GM19372 (cell line): ENCODE data around the gene LRRC55.

Source experiments
- ATAC-seq: cut with Tn5 transposase; IDR thresholded peaks from one replicate; pipeline ENCODE4 v1.9.1; 2021; ENCODE audit warnings: mild to moderate bottlenecking, low read depth, moderate library complexity; ENCODE audit not compliant: unreplicated experiment

Gene LRRC55

DNA sequence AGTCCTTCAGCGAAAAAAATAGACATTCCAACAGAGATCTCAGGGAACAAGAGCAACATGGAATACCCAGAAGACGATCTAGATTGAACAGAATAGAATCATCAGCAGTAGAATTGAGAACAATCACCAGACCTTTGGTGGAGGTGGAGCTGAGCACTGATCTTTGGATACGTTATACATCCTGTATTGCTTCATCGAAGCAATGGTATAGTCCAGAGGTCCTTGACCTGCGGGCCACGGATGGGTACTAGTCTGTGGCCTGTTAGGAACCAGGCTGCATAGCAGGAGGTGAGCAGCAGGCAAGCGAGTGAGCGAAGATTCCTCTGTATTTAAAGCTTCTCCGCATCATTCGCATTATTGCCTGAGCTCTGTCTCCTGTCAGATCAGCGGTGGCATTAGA lies 17.6 kb downstream of the LRRC55 start:
- ATAC-seq, result no peak

DNA sequence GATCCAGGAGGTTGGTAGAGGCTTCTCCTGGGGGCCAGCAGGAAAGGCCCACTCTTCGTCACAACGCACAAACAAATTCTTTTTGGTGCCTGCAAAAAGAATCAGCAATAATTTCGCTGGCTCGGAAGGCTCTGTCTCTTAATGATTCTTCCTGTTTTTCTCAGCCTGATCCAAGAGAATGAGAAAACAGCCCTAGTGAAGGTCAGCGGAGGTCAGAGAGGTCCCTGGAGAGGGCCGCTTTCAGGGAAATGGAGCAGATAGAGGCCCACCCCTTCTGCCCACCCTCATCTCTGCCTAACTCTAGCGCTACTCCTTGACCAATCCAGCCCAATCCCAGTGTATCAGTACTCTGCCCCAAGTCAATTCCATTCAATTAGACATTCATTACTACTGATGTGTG lies 19.2 kb downstream of the LRRC55 start:
- ATAC-seq, result no peak

DNA sequence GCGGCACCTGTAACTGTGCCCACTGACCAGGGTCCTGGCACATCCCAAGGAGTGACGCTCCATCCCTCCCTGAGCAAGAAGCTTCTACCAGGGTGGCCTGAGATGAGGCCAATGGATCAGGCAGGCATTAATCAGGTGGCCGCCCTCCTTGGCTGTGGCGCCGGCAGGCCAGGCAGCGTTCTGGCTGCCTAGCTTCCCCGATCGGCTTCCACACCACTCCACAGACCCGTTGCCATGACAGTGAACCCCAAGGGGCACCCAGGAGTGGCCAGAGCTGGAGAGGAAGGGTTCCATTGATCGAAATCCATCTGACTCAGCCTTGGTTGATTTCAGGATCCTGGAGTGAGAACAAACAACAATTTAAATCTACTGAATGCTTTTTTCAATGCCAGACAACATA lies 20.5 kb downstream of the LRRC55 start:
- no peak for ATAC-seq

DNA sequence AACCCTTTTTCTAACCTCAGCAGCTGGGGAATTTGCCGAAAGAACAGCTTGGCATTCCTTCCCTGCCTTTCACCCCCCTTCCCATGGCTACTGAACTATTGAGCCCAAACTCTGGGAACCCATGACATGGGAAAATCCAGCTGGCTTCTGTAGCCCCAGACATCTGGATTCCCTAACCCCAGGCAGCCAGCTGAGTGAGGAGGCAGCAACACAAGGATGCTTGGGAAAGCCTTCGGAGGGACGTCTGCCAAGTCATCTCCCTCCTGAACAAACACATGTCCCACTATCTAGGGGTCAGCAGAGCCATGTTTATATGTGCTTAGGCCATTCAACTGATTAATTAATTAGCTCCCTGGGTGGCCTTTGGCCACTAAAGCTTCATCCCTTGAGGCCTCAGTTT lies 21.6 kb downstream of the LRRC55 start:
- no peak for ATAC-seq

DNA sequence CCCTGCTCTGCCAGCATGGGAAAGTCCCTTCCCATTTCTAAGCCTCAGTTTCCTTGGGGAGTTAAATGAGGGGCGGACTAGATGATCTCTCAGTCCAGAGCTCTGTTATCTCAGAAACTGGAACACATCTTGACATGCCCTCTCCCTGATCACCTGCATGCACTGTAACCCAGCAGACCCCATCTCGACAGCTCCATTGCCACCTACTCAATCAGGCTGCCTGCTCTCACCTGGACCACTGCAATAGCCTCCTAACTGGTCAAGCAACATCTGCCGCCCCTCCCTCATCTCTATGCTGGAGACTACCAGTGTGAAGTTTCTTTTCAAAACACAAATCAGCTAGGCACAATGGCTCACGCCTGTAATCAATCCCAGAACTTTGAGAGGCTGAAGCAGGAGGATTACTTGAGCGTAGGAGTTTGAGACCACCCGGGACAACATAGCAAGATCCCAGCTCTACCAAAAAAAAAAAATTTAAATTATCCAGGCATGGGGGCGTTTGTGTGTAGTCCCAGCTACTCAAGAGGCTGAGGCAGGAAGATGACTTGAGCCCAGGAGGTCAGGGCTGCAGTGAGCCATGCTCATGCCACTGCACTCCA lies 22.2 kb downstream of the LRRC55 start:
- ATAC-seq, result no peak

DNA sequence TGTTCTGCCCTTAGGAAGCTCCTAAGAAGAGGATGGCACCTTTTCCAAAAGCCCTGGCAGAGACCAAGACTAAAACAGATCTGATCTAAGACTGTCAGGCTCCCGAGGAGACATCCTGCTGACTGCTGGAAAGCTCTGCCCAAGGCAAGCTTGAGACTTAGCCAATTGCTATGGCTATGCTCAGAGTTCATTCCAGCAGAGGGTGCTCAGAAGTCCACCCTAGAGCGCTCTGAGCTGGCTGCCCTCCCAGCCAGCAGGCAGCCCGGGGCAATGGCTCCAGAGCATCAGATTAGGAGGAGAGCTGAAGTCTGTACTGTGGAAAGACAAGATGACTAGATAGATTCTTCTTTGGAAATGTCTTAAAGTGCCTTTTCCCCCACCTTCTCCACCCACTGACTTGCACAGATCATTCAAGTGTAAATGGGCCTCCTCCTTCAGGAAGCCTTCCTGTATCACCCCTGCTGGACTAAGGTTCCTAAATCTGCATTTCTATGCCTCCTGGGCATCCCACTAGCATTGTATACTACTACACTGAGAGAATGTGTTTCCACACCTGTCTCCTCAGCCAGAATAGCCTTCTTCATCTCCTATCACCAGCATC lies 23.4 kb downstream of the LRRC55 start:
- no peak for ATAC-seq

DNA sequence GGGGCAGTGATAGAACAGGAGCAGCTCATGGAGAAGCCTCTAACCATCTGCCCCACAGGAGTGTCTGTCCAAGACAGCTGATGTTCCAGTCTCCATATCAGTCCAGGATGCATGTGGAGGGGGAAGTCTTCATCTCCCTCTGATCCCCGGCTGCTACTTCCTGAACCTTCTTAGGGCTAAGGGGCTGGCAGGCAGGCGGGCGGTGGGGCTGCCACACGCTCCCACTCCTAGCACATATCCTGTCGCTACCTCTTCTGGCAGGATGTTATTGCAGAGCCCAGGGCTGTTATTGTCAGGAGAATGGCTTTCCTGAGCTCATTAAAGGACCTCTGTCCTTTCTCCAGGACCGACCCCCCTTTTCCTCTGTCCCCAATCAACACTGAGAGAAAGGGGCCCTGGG lies 25.4 kb downstream of the LRRC55 start:
- ATAC-seq, result no peak

DNA sequence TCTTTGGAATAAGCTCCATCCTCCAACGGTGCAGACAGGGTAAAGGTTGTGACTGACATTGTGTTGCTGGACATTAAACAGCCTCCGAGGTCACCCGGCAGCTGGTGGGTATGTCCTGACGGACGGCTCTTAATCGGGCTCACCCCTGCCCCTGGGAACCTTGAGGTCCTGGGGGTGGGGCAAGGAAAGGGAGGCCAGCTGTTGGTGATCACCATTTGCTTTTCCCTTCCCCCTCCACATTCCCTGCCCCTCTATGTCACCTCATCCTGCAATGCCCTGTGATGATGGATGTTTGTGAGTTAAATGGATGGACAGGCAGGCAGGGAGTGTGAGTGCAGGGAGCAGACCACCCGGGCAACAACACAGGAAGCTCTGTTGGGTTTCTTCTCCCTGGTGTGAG lies 29.0 kb downstream of the LRRC55 start:
- no peak for ATAC-seq

DNA sequence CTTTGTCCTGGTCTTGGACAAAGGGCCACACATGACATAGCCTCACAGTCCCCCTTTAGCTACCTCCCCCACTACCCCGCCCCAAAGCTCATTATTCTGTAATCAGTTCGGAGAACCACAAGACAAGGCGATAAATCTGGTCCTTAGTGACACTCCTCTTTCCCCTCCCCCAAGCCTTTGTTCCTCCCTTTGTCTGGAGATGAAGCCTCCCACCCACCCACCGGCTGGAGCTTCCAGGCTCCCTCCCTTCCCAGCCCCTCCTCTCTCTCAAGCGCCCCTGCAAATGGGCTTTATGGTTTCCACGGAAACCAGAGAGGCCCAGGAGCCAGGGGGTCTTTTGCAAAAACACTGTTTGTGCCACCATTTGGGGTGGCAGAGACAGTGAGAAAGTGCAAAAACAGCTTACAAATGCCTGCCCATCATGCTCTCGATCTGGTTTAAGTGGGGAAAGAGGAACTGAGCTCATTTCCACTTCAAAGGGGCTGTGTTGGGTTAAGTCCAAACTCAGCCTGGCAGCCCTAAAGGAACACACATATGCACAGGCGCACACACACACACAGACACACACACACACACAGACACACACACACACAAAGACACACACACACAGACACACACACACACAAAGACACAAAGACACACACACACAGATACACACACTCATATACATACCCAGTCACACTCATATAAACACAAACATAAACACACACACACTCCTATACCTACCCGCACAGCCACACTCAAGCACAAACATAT lies 31.8 kb downstream of the LRRC55 start:
- ATAC-seq, result no peak

DNA sequence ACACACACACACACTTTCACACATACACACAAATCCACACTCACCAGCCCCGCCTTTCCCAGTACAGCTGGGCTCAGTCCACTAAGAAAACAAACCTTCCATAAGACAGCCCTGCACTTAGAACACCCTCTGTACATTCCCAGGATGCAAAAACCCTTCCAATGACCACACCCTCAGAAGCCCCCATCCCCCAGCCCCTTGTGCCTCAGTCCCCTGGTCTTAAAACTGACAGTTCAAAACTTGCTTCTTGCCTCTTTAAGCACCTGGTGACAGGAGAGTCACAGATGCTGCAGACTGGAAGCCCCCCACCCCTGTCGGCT lies 32.3 kb downstream of the LRRC55 start:
- no peak for ATAC-seq

DNA sequence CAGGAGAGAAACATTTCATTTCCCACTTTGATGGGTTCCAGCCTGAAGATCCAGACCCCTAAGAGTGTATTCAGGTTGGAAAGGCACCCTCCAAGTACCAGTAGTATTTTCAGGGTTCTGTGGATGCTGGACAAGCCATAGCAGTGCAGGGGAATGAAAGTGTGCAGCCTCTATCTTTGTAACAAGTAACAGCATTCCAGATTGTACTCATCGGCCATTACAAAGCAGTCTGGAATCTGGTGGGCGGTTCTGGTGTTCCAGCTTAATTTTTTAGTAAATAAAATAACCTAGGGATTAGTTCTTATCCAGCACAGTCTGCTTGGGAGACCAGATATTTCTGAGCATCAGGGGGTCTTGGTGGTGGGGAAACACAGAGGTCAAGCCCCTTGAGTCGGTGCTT lies 32.7 kb downstream of the LRRC55 start:
- no peak for ATAC-seq

DNA sequence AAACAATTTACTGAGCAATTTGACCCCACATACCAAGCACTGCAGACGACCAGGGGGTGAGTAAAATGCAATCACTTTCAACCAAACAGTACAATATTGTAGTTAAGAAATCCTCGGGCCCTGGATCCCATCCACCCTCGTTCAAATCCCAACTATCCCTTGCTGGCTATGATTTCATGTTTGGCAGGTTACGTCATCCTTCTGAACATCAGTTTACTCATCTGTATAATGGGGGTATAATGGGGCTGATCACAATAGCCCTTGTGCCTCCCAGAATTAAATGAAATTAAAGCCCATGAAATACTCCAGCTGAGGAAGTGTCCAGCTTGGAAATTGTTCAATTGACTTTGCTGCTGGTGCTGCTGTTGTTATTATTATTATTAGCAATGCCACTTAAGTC lies 34.7 kb downstream of the LRRC55 start:
- no peak for ATAC-seq

DNA sequence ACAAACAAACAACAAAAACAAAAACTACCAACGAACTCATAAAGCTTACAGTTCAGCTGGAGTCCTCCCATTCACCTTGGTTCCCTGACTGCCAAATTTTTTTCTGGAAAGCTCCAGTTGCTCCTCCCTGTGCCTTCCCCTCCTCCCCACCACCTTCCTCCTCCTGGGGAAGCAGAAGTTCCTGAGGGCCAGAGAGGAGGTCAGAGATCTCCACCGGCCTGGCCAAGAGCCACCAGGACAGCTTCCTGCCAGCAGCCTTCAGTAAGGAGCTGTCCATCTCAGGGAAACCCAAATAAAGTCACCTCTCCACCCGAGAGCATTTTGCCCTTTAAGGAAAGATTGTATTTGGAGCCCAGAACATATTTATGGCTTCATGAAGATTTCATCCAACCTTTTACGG lies 35.3 kb downstream of the LRRC55 start:
- ATAC-seq, result no peak

DNA sequence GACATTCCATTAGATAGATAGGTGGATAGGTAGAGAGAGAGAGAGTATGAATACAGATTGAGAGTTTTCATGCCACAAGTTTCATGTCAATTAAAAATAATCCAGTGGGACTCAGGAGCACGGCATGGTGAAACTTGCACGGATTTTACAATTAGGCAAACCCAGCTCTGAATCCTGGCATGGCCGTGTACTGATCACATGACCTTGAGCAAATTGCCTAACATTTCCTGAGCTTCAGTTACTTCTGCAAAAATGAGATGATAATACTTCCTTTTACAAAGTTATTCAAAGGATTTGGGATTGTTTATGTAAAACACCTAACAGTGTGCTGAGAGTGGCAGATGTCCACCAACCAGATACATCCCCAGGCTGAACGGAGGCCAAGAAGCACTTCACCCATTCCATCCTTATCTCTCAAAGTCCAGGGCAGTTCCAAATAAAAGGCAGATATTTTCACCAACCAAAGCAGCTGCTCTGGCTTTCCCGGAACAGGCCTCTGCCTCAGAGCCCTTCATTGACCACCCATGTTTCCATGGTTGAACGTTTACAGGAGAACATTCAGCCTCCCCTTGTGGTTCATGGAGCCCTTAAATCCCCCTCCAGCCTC lies 37.4 kb downstream of the LRRC55 start:
- ATAC-seq, result no peak

DNA sequence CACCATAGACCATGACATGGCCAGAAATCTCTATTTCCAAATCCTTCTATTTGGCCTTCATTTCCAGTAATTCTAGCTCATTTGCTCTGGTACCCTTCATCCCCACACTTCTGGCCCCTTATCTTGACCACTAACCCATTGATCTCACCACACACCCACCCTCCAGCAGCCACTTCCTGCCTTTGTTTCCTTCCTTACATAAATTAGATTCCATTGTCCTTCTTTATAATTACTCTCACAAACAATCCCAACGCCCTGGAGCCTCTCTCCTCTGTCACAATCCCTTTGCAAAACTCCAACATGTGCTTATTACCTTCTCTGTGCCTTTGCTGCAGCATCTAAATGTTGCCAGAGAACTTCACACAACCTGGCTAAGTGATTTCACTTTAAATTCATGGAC lies 40.5 kb downstream of the LRRC55 start:
- ATAC-seq, result no peak

DNA sequence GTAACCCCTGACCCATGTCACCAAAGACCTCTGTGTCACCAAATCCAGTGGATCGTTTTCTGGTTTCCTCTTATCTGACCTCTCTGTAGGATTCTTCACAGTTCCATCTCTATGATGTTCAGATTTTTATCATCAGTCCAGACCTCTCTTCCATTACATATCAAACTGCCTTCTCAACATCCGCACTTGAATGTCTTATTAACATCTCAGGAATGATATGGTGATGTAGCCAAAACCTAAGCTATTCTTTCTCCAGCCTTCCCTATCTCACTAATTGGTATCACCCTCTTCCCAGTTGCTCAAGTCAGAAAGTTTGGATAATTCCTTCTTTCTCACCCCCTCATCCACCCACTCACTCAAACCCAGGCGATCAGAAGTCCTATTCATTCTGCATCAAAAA lies 41.8 kb downstream of the LRRC55 start:
- no peak for ATAC-seq

DNA sequence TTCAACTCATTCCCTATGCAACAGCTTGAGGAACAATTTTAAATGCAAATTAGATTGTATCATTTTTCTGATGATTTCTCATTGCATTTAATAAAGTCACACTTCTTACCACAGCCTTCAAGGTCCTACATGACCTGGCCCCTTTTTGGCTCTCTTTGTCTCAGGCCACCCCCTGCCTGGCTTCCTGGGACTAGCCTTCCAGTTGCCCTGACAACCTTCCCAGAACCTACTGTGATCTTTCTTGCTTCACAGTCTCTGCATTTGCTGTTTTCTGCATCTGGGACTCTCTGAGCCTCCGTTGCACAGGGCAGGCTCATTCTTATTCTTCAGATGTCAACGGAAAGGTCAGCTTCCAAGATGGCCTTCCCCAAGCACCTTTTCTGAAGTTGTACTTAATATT lies 42.4 kb downstream of the LRRC55 start:
- ATAC-seq, result no peak

DNA sequence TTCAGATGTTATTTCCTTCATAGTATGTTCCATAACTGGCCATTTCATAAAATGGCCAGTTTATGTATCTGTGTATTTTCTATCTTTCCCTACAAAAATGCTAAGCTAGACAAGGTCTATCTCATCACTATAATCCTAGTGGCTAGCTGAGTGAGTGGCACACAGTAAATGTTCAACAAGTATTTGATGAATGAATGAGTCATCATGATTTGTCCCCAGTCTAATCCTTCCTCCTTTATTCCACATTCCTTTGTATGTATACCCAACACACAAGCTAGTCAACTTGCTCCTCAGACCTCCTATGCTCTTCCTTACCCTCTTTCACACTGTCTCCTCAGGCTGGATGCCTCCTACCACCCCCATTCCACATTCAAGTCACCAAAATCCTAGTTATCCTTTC lies 42.8 kb downstream of the LRRC55 start:
- ATAC-seq, result no peak

DNA sequence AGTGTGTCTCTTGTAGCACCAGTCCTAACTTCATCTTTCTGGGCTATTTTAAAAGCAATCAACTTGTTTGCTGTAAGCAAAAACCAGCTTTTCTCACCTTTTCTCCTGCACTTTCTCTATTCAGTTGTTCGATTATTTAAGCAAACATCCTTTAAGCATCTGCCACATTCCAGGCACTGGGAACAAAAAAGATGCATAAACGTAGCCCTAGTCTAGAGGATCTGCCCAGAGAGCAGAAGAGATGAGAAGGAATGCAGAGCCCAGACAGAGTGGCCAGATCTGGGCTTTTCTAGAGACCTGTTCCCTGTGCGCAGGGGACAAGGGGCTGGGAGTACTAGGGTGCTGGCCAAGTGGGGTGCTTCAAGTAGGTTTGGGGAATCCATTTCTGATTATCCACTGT lies 46.8 kb downstream of the LRRC55 start:
- no peak for ATAC-seq

DNA sequence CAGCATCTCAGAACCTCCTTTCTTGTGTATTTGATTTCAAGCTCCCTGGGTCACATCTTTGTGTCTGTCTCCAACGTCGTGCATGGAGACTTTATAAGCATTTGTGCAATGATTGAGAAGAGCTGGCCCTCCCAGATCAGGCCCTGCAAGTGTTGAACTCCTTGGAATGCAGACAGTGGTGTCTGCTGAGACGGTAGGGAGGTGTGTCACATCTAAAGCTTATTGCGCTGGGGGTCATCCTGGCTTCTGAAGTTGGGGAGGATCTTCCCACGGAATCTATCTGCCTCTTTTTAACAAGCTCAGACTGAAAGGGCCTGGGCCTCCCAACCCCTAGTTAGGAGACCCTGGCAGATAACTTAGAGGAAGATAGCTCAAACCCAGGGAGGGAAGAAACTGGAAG lies 48.6 kb downstream of the LRRC55 start:
- ATAC-seq, result no peak

DNA sequence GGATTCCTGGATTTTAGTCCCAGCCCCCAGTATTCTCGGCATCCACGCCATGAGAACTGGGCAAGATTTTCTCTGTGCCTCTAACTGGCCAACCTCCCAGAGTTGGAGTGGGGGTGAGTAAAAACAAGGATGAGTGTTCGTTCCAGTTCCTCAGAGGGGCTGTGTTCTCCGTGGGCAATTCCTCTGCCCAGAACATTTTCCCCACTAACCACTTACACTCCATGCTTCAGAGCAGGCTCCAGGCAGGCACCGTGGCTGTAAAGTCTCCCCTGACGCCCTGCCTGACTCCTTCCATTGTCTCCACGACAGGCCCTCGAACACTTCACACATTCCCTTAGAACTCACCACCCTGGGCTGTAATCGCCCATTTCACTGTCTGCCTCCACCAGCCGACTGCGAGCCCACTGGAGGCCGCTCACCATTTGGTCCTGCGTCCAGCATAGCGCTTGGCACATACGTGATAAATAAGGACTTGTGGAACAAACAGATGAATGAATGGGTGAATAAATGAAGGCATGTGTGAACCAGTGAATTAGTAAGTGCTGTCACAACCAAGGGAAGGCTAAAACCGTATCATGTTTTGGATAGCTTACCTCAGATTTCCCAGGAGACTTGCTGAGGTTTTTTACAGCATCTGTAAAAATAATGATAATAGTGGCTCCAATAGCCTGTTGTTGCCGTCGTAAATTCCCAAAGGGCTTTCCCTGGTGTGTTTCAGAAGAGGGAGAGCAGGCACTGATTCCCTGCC lies 49.2 kb downstream of the LRRC55 start:
- no peak for ATAC-seq
